ENCODE data around the gene ABI1. TPM values are rescaled to one million over a fixed set of nuclear protein-coding genes. Genes with fewer than 3 reads are reported as not detected.
"Not testable (repeated sequence)": the region's sequence is repeated elsewhere in the genome, so short reads cannot be mapped to it uniquely, and the experiment has no call there.

Gene ABI1
- total RNA-seq, 1 experiment from 2014 or later: 25.2 TPM

DNA sequence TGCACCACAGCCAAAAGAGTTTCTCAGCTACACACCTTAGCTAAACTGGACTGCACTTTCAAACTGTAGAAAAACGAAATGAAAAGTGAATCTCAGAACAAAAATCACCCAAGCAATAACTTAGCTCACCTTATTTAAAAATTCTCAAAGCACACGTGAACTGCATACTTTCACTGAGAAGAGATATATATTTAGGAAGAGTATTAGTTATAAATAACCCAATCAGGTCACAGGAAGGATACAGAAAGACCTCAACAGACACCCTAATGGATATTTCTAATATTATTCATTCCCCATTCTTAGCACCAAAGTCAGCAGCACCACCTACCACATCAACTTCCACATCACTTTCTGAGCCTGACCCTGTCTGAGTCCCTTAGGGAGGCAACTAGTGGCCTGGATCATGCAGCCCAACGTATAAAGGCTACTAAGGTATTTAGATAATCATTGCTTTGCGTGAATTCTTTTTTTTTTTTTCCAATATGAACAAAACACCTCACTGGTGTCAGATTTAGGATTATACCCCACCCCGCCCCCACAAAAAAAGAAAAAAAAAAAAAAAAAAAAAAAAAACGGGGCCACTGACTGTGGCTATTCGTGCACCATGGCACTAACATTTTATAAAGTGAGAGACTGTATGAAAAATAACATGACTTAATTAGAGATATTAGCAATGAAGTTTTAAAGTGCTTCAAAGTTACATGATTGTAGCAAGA is 2.6 kb downstream of the ABI1 start:
- ChIA-PET CTCF (no interaction called here), POLR2A (ENCODE audit: unreplicated experiment) (no interaction called here)
- Histone ChIP-seq H3K27me3 (ENCODE audit: low read length) (no peaks in the 10 kb centered on the region), H4K20me1 (ENCODE audit: low read length) (0 out of 2 replicates have a peak, but pooled peaks cover 26% of the 10 kb centered on the region), H3K9me2 (replicated peaks; ENCODE audit: low read length) (no peaks in the 10 kb centered on the region), H3K79me2 (ENCODE audit: low read length) (peaks cover 67% of the 10 kb centered on the region), H3K4me3 (ENCODE audit: low read length) (peak overlapping the region; percentile 97), H3K9me3 (ENCODE audit: low read length) (no peaks in the 10 kb centered on the region), H3K27ac (ENCODE audit: low read length) (no peak overlapping the region), H3F3A (ENCODE audit: low read length, unreplicated experiment) (no peaks in the 10 kb centered on the region), H3K9ac (ENCODE audit: low read length) (peak overlapping the region; percentile 81), H3K4me2 (ENCODE audit: low read length) (peak overlapping the region; percentile 99), H3K36me3 (ENCODE audit: low read depth, low read length) (no peaks in the 10 kb centered on the region), H2AFZ (ENCODE audit: low read length) (no peak overlapping the region), H3K4me1 (ENCODE audit: insufficient read depth, low read length) (peaks cover 28% of the 10 kb centered on the region)
- TF ChIP-seq, protein P1, sequence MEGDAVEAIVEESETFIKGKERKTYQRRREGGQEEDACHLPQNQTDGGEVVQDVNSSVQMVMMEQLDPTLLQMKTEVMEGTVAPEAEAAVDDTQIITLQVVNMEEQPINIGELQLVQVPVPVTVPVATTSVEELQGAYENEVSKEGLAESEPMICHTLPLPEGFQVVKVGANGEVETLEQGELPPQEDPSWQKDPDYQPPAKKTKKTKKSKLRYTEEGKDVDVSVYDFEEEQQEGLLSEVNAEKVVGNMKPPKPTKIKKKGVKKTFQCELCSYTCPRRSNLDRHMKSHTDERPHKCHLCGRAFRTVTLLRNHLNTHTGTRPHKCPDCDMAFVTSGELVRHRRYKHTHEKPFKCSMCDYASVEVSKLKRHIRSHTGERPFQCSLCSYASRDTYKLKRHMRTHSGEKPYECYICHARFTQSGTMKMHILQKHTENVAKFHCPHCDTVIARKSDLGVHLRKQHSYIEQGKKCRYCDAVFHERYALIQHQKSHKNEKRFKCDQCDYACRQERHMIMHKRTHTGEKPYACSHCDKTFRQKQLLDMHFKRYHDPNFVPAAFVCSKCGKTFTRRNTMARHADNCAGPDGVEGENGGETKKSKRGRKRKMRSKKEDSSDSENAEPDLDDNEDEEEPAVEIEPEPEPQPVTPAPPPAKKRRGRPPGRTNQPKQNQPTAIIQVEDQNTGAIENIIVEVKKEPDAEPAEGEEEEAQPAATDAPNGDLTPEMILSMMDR (conservative IDR thresholded peaks at IDR 0.05; ENCODE audit: low read depth, low read length): no peak
- TF ChIP-seq EZH2 (IDR thresholded peaks at IDR 0.05; ENCODE audit: low read length, unreplicated experiment): no peak
- no peak for TF ChIP-seq EZH2phosphoT487 (IDR thresholded peaks at IDR 0.05; ENCODE audit: borderline replicate concordance, low read length)
- no TSS peak for BruUV-seq (replicated peaks)
- ATAC-seq: no peak
- intact Hi-C loops (cut with micrococcal nuclease): no loop called here
- DNase-seq: no peak

DNA sequence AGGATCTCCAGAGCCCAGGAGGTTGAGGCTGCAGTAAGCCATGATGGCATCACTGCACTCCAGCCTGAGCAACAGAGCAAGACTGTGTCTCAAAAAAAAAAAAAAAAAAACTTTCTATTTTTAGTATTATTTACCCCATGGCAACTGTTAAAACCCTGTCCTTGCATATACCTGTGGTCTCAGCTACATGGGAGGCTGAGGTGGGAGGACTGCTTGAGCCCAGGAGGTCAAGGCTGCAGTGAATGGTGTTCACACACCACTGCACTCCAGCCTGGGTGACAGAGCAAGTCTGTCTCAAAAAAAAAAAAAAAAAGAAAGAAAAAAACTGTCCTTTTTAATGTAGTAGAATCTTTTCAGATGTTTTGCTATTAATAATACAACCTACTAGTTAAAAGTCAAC is 3.2 kb downstream of the ABI1 start:
- H3K4me3 ChIP-seq (ENCODE audit: low read length); H3F3A ChIP-seq (ENCODE audit: low read length, unreplicated experiment); H3K36me3 ChIP-seq (ENCODE audit: low read depth, low read length); H3K27me3 ChIP-seq (ENCODE audit: low read length); BruUV-seq (replicated peaks); ATAC-seq; H3K9me3 ChIP-seq (ENCODE audit: low read length); H3K9me2 ChIP-seq (replicated peaks; ENCODE audit: low read length); H2AFZ ChIP-seq (ENCODE audit: low read length); H3K27ac ChIP-seq (ENCODE audit: low read length); CTCF ChIA-PET; POLR2A ChIA-PET (ENCODE audit: unreplicated experiment); DNase-seq; H3K9ac ChIP-seq (ENCODE audit: low read length); intact Hi-C loops (cut with micrococcal nuclease): not testable (repeated sequence)
- Histone ChIP-seq H3K79me2 (ENCODE audit: low read length) (peaks cover 73% of the 10 kb centered on the region), H4K20me1 (ENCODE audit: low read length) (0 out of 2 replicates have a peak, but pooled peaks cover 26% of the 10 kb centered on the region), H3K4me1 (ENCODE audit: insufficient read depth, low read length) (peaks cover 28% of the 10 kb centered on the region), H3K4me2 (ENCODE audit: low read length) (peak overlapping the region; percentile 99; the same call in 1 of the 2 replicates)

DNA sequence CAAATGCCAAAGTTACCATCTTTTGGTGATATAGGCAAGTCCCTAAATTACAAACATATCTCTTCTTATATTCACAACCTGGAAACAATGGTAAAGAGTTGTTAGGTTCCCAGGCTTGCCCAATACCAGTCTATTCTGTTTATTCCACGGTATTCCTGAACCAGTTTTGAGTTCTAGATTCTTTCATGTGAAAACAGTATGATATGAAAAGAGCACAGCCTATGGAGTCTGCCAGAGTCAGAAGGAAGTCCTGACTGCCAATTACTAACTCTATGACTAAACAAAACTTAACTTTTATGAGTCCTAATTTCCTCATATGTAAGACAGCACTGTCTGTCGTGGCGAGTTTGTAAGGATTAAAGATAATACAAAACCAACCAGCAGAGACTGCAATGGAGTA is 5.6 kb downstream of the ABI1 start:
- Histone ChIP-seq H3K36me3 (ENCODE audit: low read depth, low read length) (no peaks in the 10 kb centered on the region), H3K27me3 (ENCODE audit: low read length) (no peaks in the 10 kb centered on the region), H3K4me3 (ENCODE audit: low read length) (no peak overlapping the region), H3K79me2 (ENCODE audit: low read length) (peaks cover 85% of the 10 kb centered on the region), H3K27ac (ENCODE audit: low read length) (peak overlapping the region; percentile 16; the same call in 1 of the 2 replicates), H4K20me1 (ENCODE audit: low read length) (0 out of 2 replicates have a peak, but pooled peaks cover 26% of the 10 kb centered on the region), H3K9ac (ENCODE audit: low read length) (no peak overlapping the region), H3K4me2 (ENCODE audit: low read length) (no peak overlapping the region; the same call in 1 of the 2 replicates), H3K9me3 (ENCODE audit: low read length) (no peaks in the 10 kb centered on the region), H3K9me2 (replicated peaks; ENCODE audit: low read length) (no peaks in the 10 kb centered on the region), H3K4me1 (ENCODE audit: insufficient read depth, low read length) (peaks cover 23% of the 10 kb centered on the region), H3F3A (ENCODE audit: low read length, unreplicated experiment) (no peaks in the 10 kb centered on the region), H2AFZ (ENCODE audit: low read length) (no peak overlapping the region)
- ATAC-seq: peak; percentile 65
- TF ChIP-seq, protein P1 (conservative IDR thresholded peaks at IDR 0.05; ENCODE audit: low read depth, low read length): no peak
- TF ChIP-seq EZH2 (IDR thresholded peaks at IDR 0.05; ENCODE audit: low read length, unreplicated experiment): no peak
- TF ChIP-seq EZH2phosphoT487 (IDR thresholded peaks at IDR 0.05; ENCODE audit: borderline replicate concordance, low read length): no peak
- intact Hi-C loops (cut with micrococcal nuclease): no loop called here
- ChIA-PET CTCF (no interaction called here), POLR2A (ENCODE audit: unreplicated experiment) (no interaction called here)
- peak; percentile 48 for DNase-seq
- BruUV-seq (replicated peaks): no TSS peak

All from PC-3 (cell line).